ENCODE data around the gene KRT78.

- TF ChIP-seq CTCF (IDR thresholded peaks at IDR 0.05; ENCODE audit: low read depth, low read length) (no peak), EZH2phosphoT487 (IDR thresholded peaks at IDR 0.05; ENCODE audit: low read depth) (no peak)
These were observed 12.7 kb upstream of the KRT78 start for GRCh38 chr12:52861511-52861910.
